ENCODE results near the gene CCNI. TPM values are rescaled to one million over a fixed set of nuclear protein-coding genes. Genes with fewer than 3 reads are reported as not detected.
A peak's percentile ranks its signal among the peaks of the same experiment; 100 is the strongest.

CCNI gene
- total RNA-seq, 1 donor from 2014 or later, result 155 TPM

GRCh38 chr4:77001907-77002306 is 73.9 kb downstream of the CCNI start:
- ATAC-seq, result peak; percentile 63

- no peak for ATAC-seq
Measured at GRCh38 chr4:76998251-76998901, 77.4 kb downstream of the CCNI start.

- ATAC-seq, result no peak
Measured at GRCh38 chr4:76997532-76997931, 78.3 kb downstream of the CCNI start.

Other genes starting within 250 kb of the CCNI start
- 9.6 TPM for gene SOWAHB, start 177.8 kb downstream of the CCNI start, total RNA-seq
- gene SEPTIN11, start 126.2 kb downstream of the CCNI start, total RNA-seq, result 29.9 TPM
- gene CCNG2, start 81.2 kb upstream of the CCNI start, total RNA-seq, result 70.4 TPM

Data from esophagus mucosa (tissue), 1 donor.